A549 (cell line): Measurements from ENCODE around the gene PRRG2. TPM values are rescaled to one million over a fixed set of nuclear protein-coding genes. Genes with fewer than 3 reads are reported as not detected.

Source experiments
- ATAC-seq, 2 experiments: fragments of 200-7000 bp in 1 of 2; fragments of >200 bp in 1 of 2; cut with Nextera tagmentation in 1 of 2; cut with Tn5 transposase in 1 of 2; 3 replicates each; pipeline versions ENCODE4 v1.8.0 to v1.9.1; 2018 to 2020; ENCODE audit warnings: mild to moderate bottlenecking in 1 of 2, moderate library complexity in 1 of 2
- CTCF ChIA-PET: fragments of 300-600 bp; sonication (Branson Sonifier 250); formaldehyde crosslinking; extraction: SDS; loops from one replicate; lab custom pipeline; 2021; ENCODE audit warnings: antibody characterized with exemption, inconsistent platforms; lab: Yijun Ruan, JAX
- POLR2A ChIA-PET: fragments of 350-600 bp; formaldehyde crosslinking; extraction: SDS; loops from one replicate; lab custom pipeline; 2021; ENCODE audit warnings: antibody characterized with exemption, inconsistent platforms; lab: Yijun Ruan, JAX
- DNase-seq, 2 experiments: peaks; one replicate each; pipeline versions ENCODE4 v3.0.0 to v3.0.0-alpha.2; 2011 to 2016; ENCODE audit warnings: low read depth in 1 of 2, low spot score in 1 of 2
- FAIRE-seq: peaks from 2 replicates; lab custom pipeline; 2011; peaks lifted over from hg19 to GRCh38; lab: Jason Lieb, UNC
- H3K27ac ChIP-seq, 2 experiments: fragments of >200 bp; sonication (Bioruptor Twin); formaldehyde crosslinking; 3 replicates each; pipeline ENCODE4 v1.5.1; 2016 to 2017
- H3K4me1 ChIP-seq: fragments of >200 bp; sonication (Bioruptor Twin); formaldehyde crosslinking; 3 replicates; pipeline ENCODE4 v1.6.1; 2016
- H3K4me2 ChIP-seq: fragments of >200 bp; sonication (Bioruptor Twin); formaldehyde crosslinking; 3 replicates; pipeline ENCODE4 v1.6.1; 2016
- H3K4me3 ChIP-seq: fragments of >200 bp; sonication (Bioruptor Twin); formaldehyde crosslinking; 3 replicates; pipeline ENCODE4 v1.5.1; 2016
- H3K9me3 ChIP-seq: fragments of >200 bp; sonication (Bioruptor Twin); formaldehyde crosslinking; 3 replicates; pipeline ENCODE4 v1.6.1; 2016
- ATOH8 ChIP-seq: fragments of 250-450 bp; sonication (Bioruptor Pico); IDR thresholded peaks from 2 replicates; pipeline ENCODE4 v1.5.0; 2020; ENCODE audit warnings: low read depth, mild to moderate bottlenecking, moderate library complexity
- BCL3 ChIP-seq: fragments of >200 bp; sonication (Bioruptor Twin); formaldehyde crosslinking; IDR thresholded peaks from 3 replicates; pipeline ENCODE4 v1.6.1; 2016
- BHLHE40 ChIP-seq: IDR thresholded peaks from 2 replicates; pipeline ENCODE4 v1.6.1; 2012; ENCODE audit warnings: low read depth, low read length, inconsistent platforms
- CBX2 ChIP-seq: fragments of 200-600 bp; sonication (generic); IDR thresholded peaks from 2 replicates; pipeline ENCODE4 v1.6.1; 2016; ENCODE audit warnings: low read depth, mild to moderate bottlenecking, borderline replicate concordance
- CBX8 ChIP-seq: fragments of 200-600 bp; sonication (generic); IDR thresholded peaks from 2 replicates; pipeline ENCODE4 v1.6.1; 2016
- CHD4 ChIP-seq: fragments of 200-600 bp; sonication (generic); IDR thresholded peaks from 2 replicates; pipeline ENCODE4 v1.6.1; 2016; ENCODE audit warnings: antibody characterized with exemption, mild to moderate bottlenecking, borderline replicate concordance
- CTCF ChIP-seq: fragments of >200 bp; sonication (Bioruptor Twin); formaldehyde crosslinking; IDR thresholded peaks from 3 replicates; pipeline ENCODE4 v1.5.1; 2016
- EHF ChIP-seq: fragments of 250-450 bp; sonication (Bioruptor Pico); IDR thresholded peaks from 2 replicates; pipeline ENCODE4 v1.5.0; 2020; ENCODE audit warnings: mild to moderate bottlenecking
- EHMT2 ChIP-seq: fragments of 200-600 bp; sonication (generic); IDR thresholded peaks from 2 replicates; pipeline ENCODE4 v1.6.1; 2016; ENCODE audit warnings: antibody characterized with exemption, low read depth, mild to moderate bottlenecking, moderate library complexity
- ESRRA ChIP-seq: fragments of 150-350 bp; IDR thresholded peaks from 2 replicates; pipeline ENCODE4 v1.6.1; 2014; ENCODE audit warnings: mild to moderate bottlenecking, low read length, borderline replicate concordance
- FOSL2 ChIP-seq, 2 experiments: fragments of 450-650 bp in 1 of 2; fragments of >200 bp in 1 of 2; sonication (Bioruptor Twin) in 1 of 2; formaldehyde crosslinking; IDR thresholded peaks; 2 replicates each; pipeline versions ENCODE4 v1.5.0 to v1.6.1; 2016 to 2020; ENCODE audit warnings: mild to moderate bottlenecking in 1 of 2, moderate library complexity in 1 of 2
- FOXS1 ChIP-seq: fragments of 250-450 bp; sonication (Bioruptor Pico); IDR thresholded peaks from 2 replicates; pipeline ENCODE4 v1.5.0; 2020; ENCODE audit warnings: mild to moderate bottlenecking, moderate library complexity
- HDAC2 ChIP-seq: fragments of 200-600 bp; sonication (generic); IDR thresholded peaks from 2 replicates; pipeline ENCODE4 v1.6.1; 2016
- HOXA7 ChIP-seq: fragments of 250-450 bp; sonication (Bioruptor Pico); IDR thresholded peaks from 2 replicates; pipeline ENCODE4 v1.5.0; 2020; ENCODE audit warnings: mild to moderate bottlenecking, moderate library complexity
- HOXB5 ChIP-seq: fragments of 250-450 bp; sonication (Bioruptor Pico); IDR thresholded peaks from 2 replicates; pipeline ENCODE4 v1.5.0; 2020; ENCODE audit warnings: mild to moderate bottlenecking, moderate library complexity
- KDM1A ChIP-seq: fragments of 200-600 bp; sonication (generic); IDR thresholded peaks from 2 replicates; pipeline ENCODE4 v1.6.1; 2016; ENCODE audit warnings: low read depth, mild to moderate bottlenecking
- KDM5A ChIP-seq: fragments of 200-600 bp; sonication (generic); IDR thresholded peaks from 2 replicates; pipeline ENCODE4 v1.6.1; 2016; ENCODE audit warnings: antibody characterized with exemption, mild to moderate bottlenecking
- MYC ChIP-seq: IDR thresholded peaks from 2 replicates; pipeline ENCODE4 v1.6.1; 2012; ENCODE audit warnings: mild to moderate bottlenecking, inconsistent platforms, low read length, improper control_type of control experiment, borderline replicate concordance
- NPAS2 ChIP-seq: fragments of 250-450 bp; sonication (Bioruptor Pico); IDR thresholded peaks from 2 replicates; pipeline ENCODE4 v1.8.0; 2022; ENCODE audit warnings: mild to moderate bottlenecking, moderate library complexity, borderline replicate concordance
- PBX3 ChIP-seq: IDR thresholded peaks from 2 replicates; pipeline ENCODE4 v1.6.1; 2012
- PHF8 ChIP-seq: fragments of 200-600 bp; sonication (generic); IDR thresholded peaks from 2 replicates; pipeline ENCODE4 v1.6.1; 2016; ENCODE audit warnings: low read depth, mild to moderate bottlenecking, antibody characterized with exemption, moderate library complexity, borderline replicate concordance
- POLR2A ChIP-seq: IDR thresholded peaks from 2 replicates; pipeline ENCODE4 v1.6.1; 2012; ENCODE audit warnings: mild to moderate bottlenecking, low read length
- POLR2AphosphoS2 ChIP-seq: conservative IDR thresholded peaks from 2 replicates; pipeline ENCODE4 v1.6.1; 2012; ENCODE audit warnings: low read length, improper control_type of control experiment, inconsistent platforms
- RAD21 ChIP-seq, 2 experiments: fragments of >200 bp in 1 of 2; sonication (Bioruptor Twin) in 1 of 2; formaldehyde crosslinking in 1 of 2; IDR thresholded peaks in 1 of 2; conservative IDR thresholded peaks in 1 of 2; 2 replicates in 1 of 2; 3 replicates in 1 of 2; pipeline ENCODE4 v1.6.1; 2012 to 2018; ENCODE audit warnings: inconsistent platforms in 1 of 2
- RFX5 ChIP-seq: fragments of 450-650 bp; IDR thresholded peaks from 2 replicates; pipeline ENCODE4 v1.7.1; 2014; ENCODE audit warnings: antibody characterized with exemption, mild to moderate bottlenecking, moderate library complexity
- SREBF2 ChIP-seq: fragments of 450-650 bp; IDR thresholded peaks from 2 replicates; pipeline ENCODE4 v1.6.1; 2014; ENCODE audit warnings: mild to moderate bottlenecking, moderate library complexity
- TFCP2L1 ChIP-seq: fragments of 250-450 bp; sonication (Bioruptor Pico); IDR thresholded peaks from 2 replicates; pipeline ENCODE4 v1.5.0; 2021; ENCODE audit warnings: mild to moderate bottlenecking
- TP53 ChIP-seq: fragments of 250-450 bp; sonication (Bioruptor Pico); IDR thresholded peaks from 2 replicates; pipeline ENCODE4 v1.5.0; 2021; ENCODE audit warnings: mild to moderate bottlenecking, moderate library complexity
- USF2 ChIP-seq: fragments of 450-650 bp; IDR thresholded peaks from 2 replicates; pipeline ENCODE4 v1.6.1; 2014; ENCODE audit warnings: antibody characterized with exemption
- WGBS: methylation state at CpG from one replicate; pipeline ENCODE4 v1.1.6; 2017; ENCODE audit errors: missing lambda C conversion rate; 5-methylcytosine and 5-hydroxymethylcytosine counted together
- polyA plus RNA-seq, 4 experiments: library from polyadenylated mRNA; depleted of rRNA in 3 of 4; stranded (reverse); fragments of >200 nt; fragmentation: RNase III in 1 of 4; extraction: RNeasy Plus Mini Kit Qiagen cat#74134 plus additional on column Dnase treatment in 1 of 4; gene quantifications; 2 replicates in 3 of 4; 3 replicates in 1 of 4; pipeline ENCODE4 v1.2.3, GENCODE V29; 2011 to 2017

PRRG2 gene
- polyA plus RNA-seq, 2 of the 4 experiments (the other 2 are of a cell fraction), result 0.53 to 1.0 TPM

- ChIA-PET CTCF (interaction anchor here (0.7 to 2.2 kb wide), 8 partner anchors 11 to 63 kb away, joined by 3 to 11 read pairs (median 4); no protein-coding TSS in a partner anchor), POLR2A (interaction anchor here (0.7 kb wide), 1 partner anchor 54 kb away, joined by 6 read pairs; no protein-coding TSS in a partner anchor)
- no peak for ATAC-seq
- no peak overlapping the region for H3K4me3 ChIP-seq
- WGBS, result 97% methylated on average over 12 of the region's 12 CpGs
- TF ChIP-seq ATOH8 (CRISPR knock-in tag), result no peak
- no peak for TF ChIP-seq TFCP2L1 (CRISPR knock-in tag)
- no peak for TF ChIP-seq EHMT2
- TF ChIP-seq POLR2A, result no peak
- TF ChIP-seq USF2, result no peak
- no peak for TF ChIP-seq FOSL2 (IDR thresholded peaks at IDR 0.05)
- TF ChIP-seq FOSL2 (CRISPR knock-in tag; IDR thresholded peaks at IDR 0.05), result no peak
- TF ChIP-seq CBX2, result no peak
- TF ChIP-seq TP53 (CRISPR knock-in tag), result no peak
- no peak for TF ChIP-seq CBX8
- no peak for TF ChIP-seq KDM5A
- TF ChIP-seq BHLHE40, result no peak
- TF ChIP-seq MYC, result no peak
- FAIRE-seq, result no peak
- H3K4me1 ChIP-seq, result peaks cover 28% of the 10 kb centered on the region
- H3K27ac ChIP-seq, result no peak overlapping the region
- no peak for DNase-seq
- H3K9me3 ChIP-seq, result no peaks in the 10 kb centered on the region
- H3K4me2 ChIP-seq, result no peak overlapping the region
Observed at GRCh38 chr19:49609499-49610092, 28.5 kb downstream of the PRRG2 start.

GRCh38 chr19:49613374-49613773 lies 32.3 kb downstream of the PRRG2 start:
- CTCF ChIA-PET, result interaction anchor here (1.6 to 1.7 kb wide), 3 partner anchors 10 to 59 kb away, joined by 3 to 7 read pairs (median 5); no protein-coding TSS in a partner anchor
- H3K4me2 ChIP-seq, result peak overlapping the region; percentile 72
- DNase-seq (peak; percentile 68 to 69), FAIRE-seq (peak; percentile 7), ATAC-seq (peak; percentile 43 to 59)
- no peak overlapping the region for H3K4me3 ChIP-seq
- peak overlapping the region; percentile 65 to 84 for H3K27ac ChIP-seq
- H3K9me3 ChIP-seq, result no peaks in the 10 kb centered on the region
- 28% methylated on average over 4 of the region's 4 CpGs for WGBS
- H3K4me1 ChIP-seq, result peaks cover 34% of the 10 kb centered on the region
- POLR2A ChIA-PET, result interaction anchor here (1.8 kb wide), 1 partner anchor 28 kb away, joined by 5 read pairs; the partner anchor contains the start of gene SCAF1
- TF ChIP-seq KDM1A, result no peak
- peak; percentile 62 for TF ChIP-seq USF2
- no peak for TF ChIP-seq EHF (CRISPR knock-in tag)
- TF ChIP-seq BCL3, result no peak
- no peak for TF ChIP-seq PHF8
- no peak for TF ChIP-seq RAD21 (conservative IDR thresholded peaks at IDR 0.05 in 1 of 2, IDR thresholded peaks at IDR 0.05 in 1 of 2)
- no peak for TF ChIP-seq EHMT2
- TF ChIP-seq BHLHE40, result no peak
- TF ChIP-seq SREBF2, result no peak
- TF ChIP-seq FOXS1, result no peak
- TF ChIP-seq HDAC2, result no peak
- TF ChIP-seq HOXA7 (CRISPR knock-in tag), result no peak
- TF ChIP-seq RFX5, result no peak
- TF ChIP-seq NPAS2 (CRISPR knock-in tag), result no peak
- TF ChIP-seq HOXB5 (CRISPR knock-in tag), result no peak
- peak; percentile 71; the same call in 1 of the 2 replicates for TF ChIP-seq ESRRA
- TF ChIP-seq PBX3, result no peak
- TF ChIP-seq POLR2AphosphoS2, result no peak
- TF ChIP-seq CTCF, result no peak
- TF ChIP-seq TFCP2L1 (CRISPR knock-in tag), result no peak
- no peak for TF ChIP-seq FOSL2 (IDR thresholded peaks at IDR 0.05)
- peak; percentile 72 for TF ChIP-seq FOSL2 (CRISPR knock-in tag; IDR thresholded peaks at IDR 0.05)
- no peak for TF ChIP-seq CHD4
